Fibroblast of skin of right quadriceps (primary cell): ENCODE data around the gene PDLIM3.

Experiments
- DNase-seq: peaks from one replicate; pipeline ENCODE4 v3.0.0-alpha.2; 2013

PDLIM3 gene

DNA sequence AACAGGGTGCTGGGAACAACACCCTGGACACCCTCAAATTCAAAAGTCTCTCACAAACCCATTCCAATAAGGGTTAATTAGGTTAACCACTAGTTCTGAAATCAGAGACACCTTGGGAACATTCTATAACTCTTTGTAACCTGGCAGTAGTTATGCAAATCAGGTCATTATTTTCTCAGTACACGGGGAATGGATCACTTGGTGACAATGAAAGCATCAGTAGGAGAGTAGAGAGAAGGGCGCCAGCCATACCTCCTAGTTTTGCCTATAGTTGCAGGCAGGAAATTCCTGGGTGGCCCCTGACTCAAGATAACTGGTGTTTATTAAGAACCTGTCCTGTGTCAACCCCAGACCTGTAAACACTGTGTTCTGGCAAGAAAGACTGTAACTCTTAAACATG lies 66.3 kb downstream of the PDLIM3 start:
- DNase-seq: no peak

DNA sequence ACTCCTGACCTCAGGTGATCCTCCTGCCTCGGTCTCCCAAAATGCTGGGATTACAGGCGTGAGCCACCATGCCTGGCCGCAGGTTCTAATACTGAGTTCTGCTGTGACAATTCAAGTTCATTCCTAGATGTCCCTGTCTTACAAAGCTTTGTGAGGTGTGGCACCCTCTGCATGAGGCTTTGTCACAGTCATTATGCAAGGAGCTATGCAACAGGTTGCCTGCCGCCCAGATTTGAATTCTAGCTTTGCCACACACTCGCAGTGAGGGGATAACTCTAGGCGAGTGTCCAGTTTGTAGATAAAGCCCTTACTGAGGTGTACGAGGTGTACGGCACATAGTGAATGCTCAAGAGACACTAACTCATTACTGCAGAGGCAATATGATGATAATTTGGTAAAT lies 67.3 kb downstream of the PDLIM3 start:
- no peak for DNase-seq

GRCh38 chr4:185467101-185467500 lies 68.2 kb downstream of the PDLIM3 start:
- DNase-seq: peak; percentile 20

- DNase-seq: no peak
Observed at GRCh38 chr4:185465707-185466106, 69.6 kb downstream of the PDLIM3 start.

GRCh38 chr4:185464887-185465286 lies 70.4 kb downstream of the PDLIM3 start:
- no peak for DNase-seq

GRCh38 chr4:185464183-185464582 lies 71.1 kb downstream of the PDLIM3 start:
- DNase-seq: no peak

GRCh38 chr4:185463541-185463940 lies 71.8 kb downstream of the PDLIM3 start:
- no peak for DNase-seq

GRCh38 chr4:185461565-185461964 lies 73.7 kb downstream of the PDLIM3 start:
- DNase-seq: no peak

- no peak for DNase-seq
Observed at GRCh38 chr4:185457136-185457535, 78.2 kb downstream of the PDLIM3 start.

GRCh38 chr4:185456131-185456530 lies 79.2 kb downstream of the PDLIM3 start:
- DNase-seq: no peak
